Naive thymus-derived CD4-positive, alpha-beta T cell (primary cell): ENCODE measurements around the gene MAMDC4. TPM values are rescaled to one million over a fixed set of nuclear protein-coding genes. Genes with fewer than 3 reads are reported as not detected.

Experiments used
- ATAC-seq: fragments of 150-1000 bp; cut with Tn5 transposase; 2 replicates; pipeline ENCODE4 v1.10.0; 2021; ENCODE audit warnings: mild to moderate bottlenecking, moderate library complexity
- CTCF ChIA-PET: fragments of 350-600 bp; sonication (Branson Sonifier 250); formaldehyde crosslinking; loops from one replicate; lab custom pipeline; 2021; ENCODE audit warnings: antibody characterized with exemption; lab: Charles Lee
- POLR2A ChIA-PET: fragments of 350-600 bp; sonication (Branson Sonifier 250); formaldehyde crosslinking; loops from one replicate; lab custom pipeline; 2021; ENCODE audit warnings: antibody characterized with exemption, inconsistent platforms; lab: Charles Lee
- DNase-seq, 9 donors: peaks; one replicate each; pipeline versions ENCODE4 v3.0.0 to v3.0.0-alpha.2; 2020 to 2022; ENCODE audit warnings: mixed read lengths in 1 of 9
- H3K27ac ChIP-seq: one replicate; pipeline ENCODE4 v1.7.0; 2013; ENCODE audit warnings: mild to moderate bottlenecking, low read depth, low read length, moderate library complexity
- H3K27me3 ChIP-seq, 2 donors: one replicate each; pipeline ENCODE4 v1.7.0; 2013; ENCODE audit warnings: low read length in 2 of 2, mild to moderate bottlenecking in 2 of 2, moderate library complexity in 2 of 2; ENCODE audit not compliant: control insufficient read depth in 2 of 2, insufficient read depth in 2 of 2
- H3K36me3 ChIP-seq, 3 experiments: 1 replicate in 2 of 3; 2 replicates in 1 of 3; pipeline ENCODE4 v1.7.0; 2013; ENCODE audit warnings: low read length in 3 of 3, mild to moderate bottlenecking in 3 of 3, moderate library complexity in 1 of 3; ENCODE audit not compliant: insufficient read depth in 3 of 3, control insufficient read depth in 2 of 3
- H3K4me1 ChIP-seq, 2 donors: one replicate each; pipeline ENCODE4 v1.7.0; 2013; ENCODE audit warnings: low read length in 2 of 2, mild to moderate bottlenecking in 2 of 2, moderate library complexity in 1 of 2; ENCODE audit not compliant: control insufficient read depth in 2 of 2, insufficient read depth in 2 of 2
- H3K4me3 ChIP-seq: 2 replicates; pipeline ENCODE4 v1.7.0; 2013; ENCODE audit warnings: mild to moderate bottlenecking, low read length
- H3K9me3 ChIP-seq, 3 experiments: 1 replicate in 2 of 3; 2 replicates in 1 of 3; pipeline ENCODE4 v1.7.0; 2013; ENCODE audit warnings: low read length in 3 of 3; ENCODE audit not compliant: control insufficient read depth in 2 of 3
- H3K27ac Mint-ChIP-seq, 9 donors: one replicate each; pipeline ENCODE4 v1.8.0; 2020 to 2022; ENCODE audit warnings: mixed read lengths in 9 of 9, mild to moderate bottlenecking in 8 of 9, moderate library complexity in 5 of 9, inconsistent platforms in 2 of 9
- H3K27me3 Mint-ChIP-seq, 5 donors: one replicate each; pipeline ENCODE4 v1.8.0; 2021 to 2022; ENCODE audit warnings: mixed read lengths in 5 of 5, mild to moderate bottlenecking in 1 of 5
- H3K36me3 Mint-ChIP-seq, 5 donors: one replicate each; pipeline ENCODE4 v1.8.0; 2020 to 2022; ENCODE audit warnings: mixed read lengths in 5 of 5, mild to moderate bottlenecking in 3 of 5, inconsistent platforms in 1 of 5
- H3K4me1 Mint-ChIP-seq, 7 donors: one replicate each; pipeline ENCODE4 v1.8.0; 2020 to 2022; ENCODE audit warnings: mixed read lengths in 7 of 7, mild to moderate bottlenecking in 3 of 7, inconsistent platforms in 1 of 7
- H3K4me3 Mint-ChIP-seq, 10 donors: one replicate each; pipeline ENCODE4 v1.8.0; 2020 to 2022; ENCODE audit warnings: mild to moderate bottlenecking in 10 of 10, mixed read lengths in 10 of 10, moderate library complexity in 6 of 10, inconsistent platforms in 2 of 10
- H3K9me3 Mint-ChIP-seq, 11 donors: one replicate each; pipeline ENCODE4 v1.8.0; 2020 to 2022; ENCODE audit warnings: mixed read lengths in 11 of 11, mild to moderate bottlenecking in 4 of 11, inconsistent platforms in 1 of 11, moderate library complexity in 1 of 11
- intact Hi-C, 2 donors: fragments of 100-400 bp; cut with micrococcal nuclease; formaldehyde crosslinking; loops; one replicate each; pipeline ENCODE4 v1.15.1; 2023
- polyA plus RNA-seq, 2 donors: library from polyadenylated mRNA; unstranded; fragments of 300-500 nt; fragmentation: Illumina TruSeq; gene quantifications; one replicate each; pipeline ENCODE4 v1.2.3, GENCODE V29; 2021
- total RNA-seq, 6 experiments: library from RNA in 5 of 6; stranded (reverse) in 5 of 6; gene quantifications; 1 replicate in 5 of 6; 2 replicates in 1 of 6; pipeline ENCODE4 v1.2.3 and lab custom pipeline; 2021 to 2026

Gene MAMDC4
- total and polyA plus RNA-seq, 7 experiments from 2014 or later = 0.22 to 27.7 (median 5.0) TPM; not detected in 1

DNA sequence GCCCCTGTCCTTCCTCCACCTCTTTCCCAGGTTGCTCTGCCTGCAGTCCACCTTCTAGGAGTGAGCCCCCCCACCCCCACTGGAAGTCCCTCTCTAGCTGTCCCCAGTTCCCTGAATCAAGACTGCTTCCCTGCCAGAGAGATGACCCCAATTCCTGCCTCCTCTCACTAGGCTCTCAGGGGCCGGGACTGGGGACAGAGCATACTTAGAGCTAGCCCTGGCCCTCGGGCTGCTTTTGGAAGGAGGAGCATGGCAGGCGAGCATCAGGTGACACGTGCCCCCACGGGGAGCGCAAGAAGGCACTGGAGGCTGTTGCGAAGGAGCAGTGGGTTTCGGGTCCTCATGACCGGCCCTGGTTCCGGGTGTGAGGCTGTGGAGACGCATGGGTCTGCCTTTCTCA lies 43.9 kb downstream of the MAMDC4 start:
- DNase-seq (no peak), ATAC-seq (no peak)
- peaks cover 0 to 38% (median 0%) of the 10 kb centered on the region in 3 experiments for H3K36me3 ChIP-seq
- POLR2A ChIA-PET = interaction anchor here (0.6 kb wide), 1 partner anchor 26 kb away, joined by 3 read pairs; no protein-coding TSS in a partner anchor
- Mint-ChIP-seq H3K9me3 (no peaks in the 10 kb centered on the region), H3K27me3 (no peaks in the 10 kb centered on the region), H3K27ac (peak overlapping the region in 2 of 9 donors; percentile 8 to 25), H3K4me3 (no peak overlapping the region), H3K4me1 (peaks cover 3 to 46% (median 23%) of the 10 kb centered on the region in 7 donors), H3K36me3 (peaks cover 0 to 21% (median 5%) of the 10 kb centered on the region in 5 donors)
- H3K27me3 ChIP-seq = no peaks in the 10 kb centered on the region
- intact Hi-C loops = no loop called here
- H3K27ac ChIP-seq = no peak overlapping the region
- no peak overlapping the region for H3K4me3 ChIP-seq
- no peaks in the 10 kb centered on the region for H3K9me3 ChIP-seq
- H3K4me1 ChIP-seq = peaks cover under 1 to 1% of the 10 kb centered on the region in 2 donors
- CTCF ChIA-PET = no interaction called here

DNA sequence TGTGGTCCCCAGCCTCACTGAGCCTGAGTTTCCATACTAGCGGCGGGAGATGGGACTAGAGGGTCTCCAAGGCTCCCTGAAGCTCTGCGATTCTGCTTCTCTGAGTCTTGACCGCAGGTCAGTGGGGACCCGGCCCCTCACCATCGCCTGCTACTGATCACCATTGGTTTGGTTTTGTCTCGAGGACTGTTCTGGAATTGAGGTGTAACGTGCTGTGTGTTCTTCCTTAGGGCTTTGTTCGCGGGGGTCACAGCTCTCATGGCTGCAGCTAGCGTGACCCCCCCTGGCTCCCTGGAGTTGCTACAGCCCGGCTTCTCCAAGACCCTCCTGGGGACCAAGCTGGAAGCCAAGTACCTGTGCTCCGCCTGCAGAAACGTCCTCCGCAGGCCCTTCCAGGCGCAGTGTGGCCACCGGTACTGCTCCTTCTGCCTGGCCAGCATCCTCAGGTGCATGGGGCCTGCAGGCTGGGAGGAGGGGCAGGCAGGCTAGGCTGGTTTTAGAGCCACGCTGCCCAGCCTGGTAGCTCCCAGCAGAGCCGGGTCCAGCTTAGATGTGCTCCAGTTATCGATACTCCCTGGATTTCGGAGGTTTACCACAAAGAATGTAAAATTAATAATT lies 46.4 kb downstream of the MAMDC4 start:
- Histone ChIP-seq H3K4me1 (peaks cover 21 to 26% of the 10 kb centered on the region in 2 donors), H3K27ac (no peak overlapping the region), H3K36me3 (peaks cover 0 to 45% (median 0%) of the 10 kb centered on the region in 3 experiments), H3K27me3 (no peaks in the 10 kb centered on the region), H3K4me3 (no peak overlapping the region), H3K9me3 (no peaks in the 10 kb centered on the region)
- POLR2A ChIA-PET = interaction anchor here (0.6 kb wide), 1 partner anchor 173 kb away, joined by 3 read pairs; no protein-coding TSS in a partner anchor
- DNase-seq = no peak
- H3K27me3 Mint-ChIP-seq = no peaks in the 10 kb centered on the region
- ATAC-seq = no peak
- intact Hi-C loops = no loop called here
- H3K4me1 Mint-ChIP-seq = peaks cover 12 to 63% (median 43%) of the 10 kb centered on the region in 7 donors
- H3K27ac Mint-ChIP-seq = peak overlapping the region in 3 of 9 donors; percentile 19 to 58 (median 54)
- H3K9me3 Mint-ChIP-seq = no peaks in the 10 kb centered on the region
- H3K36me3 Mint-ChIP-seq = peaks cover 0 to 36% (median 5%) of the 10 kb centered on the region in 5 donors
- CTCF ChIA-PET = no interaction called here
- H3K4me3 Mint-ChIP-seq = no peak overlapping the region

DNA sequence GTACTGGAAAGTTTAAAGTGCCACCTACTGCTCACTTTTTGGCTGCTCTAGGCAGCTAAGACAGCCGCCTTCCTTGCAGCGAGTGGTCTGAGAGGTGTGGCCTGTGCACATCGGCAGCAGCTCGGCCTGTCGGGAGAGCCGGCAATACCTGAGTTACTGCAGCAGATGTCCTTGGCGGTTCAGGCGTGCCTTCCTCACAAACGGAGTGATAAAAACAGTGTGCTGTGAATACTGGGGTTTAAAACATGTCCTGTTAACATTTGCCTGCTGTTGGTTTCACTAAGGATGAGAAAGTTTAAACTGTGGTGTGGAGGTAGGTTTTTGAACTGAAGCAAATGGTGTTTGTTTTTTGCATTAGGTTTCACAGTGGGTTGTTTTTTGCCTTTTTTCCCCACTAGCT lies 47.0 kb downstream of the MAMDC4 start:
- Histone ChIP-seq H3K9me3 (no peaks in the 10 kb centered on the region), H3K36me3 (peaks cover 0 to 45% (median 0%) of the 10 kb centered on the region in 3 experiments), H3K27me3 (no peaks in the 10 kb centered on the region), H3K27ac (no peak overlapping the region), H3K4me1 (peaks cover 25 to 26% of the 10 kb centered on the region in 2 donors), H3K4me3 (no peak overlapping the region)
- Mint-ChIP-seq H3K9me3 (no peaks in the 10 kb centered on the region), H3K27me3 (no peaks in the 10 kb centered on the region), H3K27ac (peak overlapping the region in 3 of 9 donors; percentile 30 to 68 (median 36)), H3K4me1 (peaks cover 12 to 64% (median 41%) of the 10 kb centered on the region in 7 donors), H3K36me3 (peaks cover 0 to 36% (median 5%) of the 10 kb centered on the region in 5 donors), H3K4me3 (peak overlapping the region in 1 of 10 donors; percentile 14)
- ATAC-seq (no peak), DNase-seq (no peak)
- CTCF ChIA-PET = interaction anchor here (2.0 kb wide), 1 partner anchor 38 kb away, joined by 5 read pairs; no protein-coding TSS in a partner anchor
- intact Hi-C loops = no loop called here
- POLR2A ChIA-PET = interaction anchor here (0.6 kb wide), 2 partner anchors 37 to 173 kb away, joined by 3 read pairs; no protein-coding TSS in a partner anchor

DNA sequence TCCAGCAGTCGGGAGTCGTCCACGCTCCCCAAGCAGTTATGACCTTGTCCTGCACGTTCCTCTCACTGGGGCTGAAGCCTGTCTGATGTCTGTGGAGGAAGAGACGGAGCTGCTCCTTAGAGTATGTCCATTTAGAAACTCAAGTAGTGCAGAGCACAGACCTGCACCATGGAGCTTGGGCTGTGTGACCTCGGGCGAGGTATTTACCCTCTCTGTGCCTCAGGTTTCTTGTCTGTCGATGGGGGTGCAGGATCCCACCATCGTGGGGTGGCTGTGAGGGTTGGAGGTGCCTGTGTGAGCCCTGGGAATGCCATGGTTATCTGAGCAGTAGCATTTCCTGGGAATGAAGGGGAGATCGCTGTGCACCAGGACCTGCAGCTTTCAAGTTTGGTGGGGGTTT lies 48.4 kb downstream of the MAMDC4 start:
- intact Hi-C loops = loop anchor here (2.0 to 5.0 kb wide), 4 partner anchors 14 to 122 kb away; partner anchors contain the start of genes EDF1 (in 1 of the 2), PHPT1 (in 1 of the 2) and TRAF2 (in 1 of the 2)
- peak overlapping the region in 8 of 9 donors; percentile 67 to 98 (median 93) for H3K27ac Mint-ChIP-seq
- no peak for DNase-seq
- no peak for ATAC-seq
- peaks cover 0 to 33% (median 5%) of the 10 kb centered on the region in 5 donors for H3K36me3 Mint-ChIP-seq
- no peaks in the 10 kb centered on the region for H3K27me3 Mint-ChIP-seq
- peaks cover 14 to 59% (median 39%) of the 10 kb centered on the region in 7 donors for H3K4me1 Mint-ChIP-seq
- Histone ChIP-seq H3K27ac (no peak overlapping the region), H3K4me1 (peaks cover 26 to 30% of the 10 kb centered on the region in 2 donors), H3K36me3 (peaks cover 0 to 49% (median 0%) of the 10 kb centered on the region in 3 experiments), H3K9me3 (no peaks in the 10 kb centered on the region), H3K4me3 (no peak overlapping the region), H3K27me3 (no peaks in the 10 kb centered on the region)
- ChIA-PET POLR2A (no interaction called here), CTCF (interaction anchor here (2.0 kb wide), 1 partner anchor 37 kb away, joined by 5 read pairs; no protein-coding TSS in a partner anchor)
- peak overlapping the region in 2 of 10 donors; percentile 29 to 35 for H3K4me3 Mint-ChIP-seq
- H3K9me3 Mint-ChIP-seq = no peaks in the 10 kb centered on the region

DNA sequence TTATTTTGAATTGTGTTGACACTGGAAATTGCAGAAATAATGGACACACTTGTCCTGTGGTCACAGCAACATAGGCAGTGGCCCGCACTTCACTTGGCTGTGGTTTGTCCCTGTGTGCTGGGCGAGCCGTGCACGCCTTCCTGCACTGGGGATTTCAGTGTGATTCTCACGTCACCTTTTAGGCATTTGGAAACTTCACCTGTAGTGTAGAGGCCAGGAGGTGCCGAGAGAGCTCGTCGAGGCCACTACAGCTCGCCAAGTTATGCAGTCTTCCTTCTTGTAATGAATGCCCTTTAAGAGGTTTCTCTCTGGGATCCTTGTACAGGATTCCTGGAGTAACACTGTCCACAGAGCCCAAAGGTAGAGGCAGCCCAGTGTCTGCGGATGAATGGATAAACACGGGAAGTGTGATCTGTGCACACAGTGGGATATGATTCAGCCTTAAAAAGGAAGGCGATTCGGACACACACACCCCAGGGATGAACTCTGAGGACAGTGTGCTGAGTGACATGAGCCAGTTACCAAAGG lies 48.9 kb downstream of the MAMDC4 start:
- Histone ChIP-seq H3K27me3 (no peaks in the 10 kb centered on the region), H3K9me3 (no peaks in the 10 kb centered on the region), H3K27ac (peak overlapping the region; percentile 76), H3K4me3 (no peak overlapping the region), H3K4me1 (peaks cover 26 to 30% of the 10 kb centered on the region in 2 donors), H3K36me3 (peaks cover 0 to 49% (median 0%) of the 10 kb centered on the region in 3 experiments)
- Mint-ChIP-seq H3K36me3 (peaks cover 0 to 33% (median 5%) of the 10 kb centered on the region in 5 donors), H3K4me3 (peak overlapping the region in 8 of 10 donors; percentile 45 to 81 (median 74)), H3K27ac (peak overlapping the region; percentile 89 to 98 (median 94)), H3K4me1 (peaks cover 14 to 60% (median 39%) of the 10 kb centered on the region in 7 donors), H3K27me3 (no peaks in the 10 kb centered on the region), H3K9me3 (no peaks in the 10 kb centered on the region)
- intact Hi-C loops = loop anchor here (2.0 to 5.0 kb wide), 4 partner anchors 14 to 121 kb away; partner anchors contain the start of genes EDF1 (in 1 of the 2), PHPT1 (in 1 of the 2) and TRAF2 (in 1 of the 2)
- ATAC-seq (no peak), DNase-seq (no peak)
- CTCF ChIA-PET = interaction anchor here (1.6 to 2.0 kb wide), 2 partner anchors 36 to 134 kb away, joined by 4 to 5 read pairs; no protein-coding TSS in a partner anchor
- POLR2A ChIA-PET = no interaction called here
